NCI-H187 (cell line): ENCODE results near the gene MTM1.

ENCODE experiments used
- DNase-seq, 2 experiments: peaks; one replicate each; lab custom pipeline; 2025; lab: John Stamatoyannopoulos, UW

The MTM1 gene

GRCh38 chrX:150715184-150715583 lies 146.8 kb downstream of the MTM1 start:
- DNase-seq = no peak

- DNase-seq = no peak
These were observed 151.2 kb downstream of the MTM1 start for GRCh38 chrX:150719621-150720020.
